ENCODE measurements around the gene MCFD2.

The MCFD2 gene

GRCh38 chr2:46942143-46942526 lies 26.5 kb upstream of the MCFD2 start:
- DNase-seq (ENCODE audit: low read depth, low spot score): no peak
- H3K4me3 ChIP-seq (ENCODE audit: low read length): peak overlapping the region; percentile 81

GRCh38 chr2:46939626-46940359 lies 24.2 kb upstream of the MCFD2 start:
- H3K4me3 ChIP-seq (ENCODE audit: low read length): no peak overlapping the region
- no peak for DNase-seq (ENCODE audit: low read depth, low spot score)

DNA sequence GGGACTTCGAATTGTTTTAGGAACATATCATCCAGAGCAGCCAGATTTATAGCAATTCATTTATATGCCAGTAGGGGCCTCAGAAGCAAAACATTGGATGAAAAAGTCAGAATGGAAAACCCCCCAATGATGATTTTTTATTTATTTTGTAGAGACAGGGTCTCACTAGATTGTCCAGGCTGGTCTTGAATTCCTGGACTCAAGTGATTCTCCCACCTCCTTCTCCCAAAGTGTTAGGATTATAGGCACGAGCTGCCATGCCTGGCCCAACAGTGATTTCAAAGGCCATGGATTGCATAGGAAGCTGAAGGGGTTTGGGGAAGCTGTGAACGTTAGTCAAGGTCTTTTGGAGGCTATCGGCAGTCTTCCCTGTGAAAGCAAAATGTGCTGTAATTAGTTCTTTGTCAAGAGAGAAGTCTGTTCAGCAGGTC lies 21.9 kb upstream of the MCFD2 start:
- DNase-seq (ENCODE audit: low read depth, low spot score): no peak
- H3K4me3 ChIP-seq (ENCODE audit: low read length): no peak overlapping the region

DNA sequence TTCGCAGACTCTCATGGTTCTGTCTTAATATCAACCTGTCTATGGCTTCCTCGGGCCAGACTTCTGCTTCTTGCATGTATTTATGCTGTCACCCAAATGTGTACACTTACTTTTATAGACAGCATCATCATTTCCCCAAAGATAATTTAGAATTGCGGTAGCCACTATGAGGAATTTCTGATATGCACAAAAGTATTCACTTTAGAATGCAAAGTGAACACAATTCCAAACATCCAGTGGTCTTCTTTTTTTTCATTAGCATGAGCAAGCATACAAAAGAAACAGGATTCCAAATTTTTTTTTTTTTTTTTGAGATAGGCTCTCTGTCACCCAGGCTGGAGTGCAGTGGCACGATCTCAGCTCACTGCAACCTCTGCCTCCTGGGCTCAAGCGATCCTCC lies 21.0 kb upstream of the MCFD2 start:
- no peak for DNase-seq (ENCODE audit: low read depth, low spot score)
- H3K4me3 ChIP-seq (ENCODE audit: low read length): no peak overlapping the region

DNA sequence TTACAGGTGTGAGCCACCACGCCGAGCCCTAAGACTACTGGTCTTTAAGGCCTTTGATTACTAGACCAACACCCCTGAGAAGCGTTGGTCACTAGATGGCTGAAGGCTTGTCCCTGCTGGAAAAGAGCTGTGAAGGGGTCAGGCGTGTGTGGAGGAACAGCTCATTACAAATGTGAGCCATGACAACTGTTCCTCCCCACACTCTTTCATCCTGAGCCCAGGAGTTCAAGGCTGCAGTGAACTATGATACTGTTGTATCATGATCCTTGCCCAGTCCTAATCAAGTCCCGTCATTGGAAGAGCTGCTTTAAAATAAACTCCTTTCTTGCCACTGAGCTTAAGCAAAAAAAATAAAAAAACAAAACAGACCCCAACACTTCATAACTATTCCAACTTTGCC lies 19.5 kb upstream of the MCFD2 start:
- no peak for DNase-seq (ENCODE audit: low read depth, low spot score)
- no peak overlapping the region for H3K4me3 ChIP-seq (ENCODE audit: low read length)

GRCh38 chr2:46929612-46930011 lies 14.0 kb upstream of the MCFD2 start:
- H3K4me3 ChIP-seq (ENCODE audit: low read length): no peak overlapping the region
- DNase-seq (ENCODE audit: low read depth, low spot score): no peak

DNA sequence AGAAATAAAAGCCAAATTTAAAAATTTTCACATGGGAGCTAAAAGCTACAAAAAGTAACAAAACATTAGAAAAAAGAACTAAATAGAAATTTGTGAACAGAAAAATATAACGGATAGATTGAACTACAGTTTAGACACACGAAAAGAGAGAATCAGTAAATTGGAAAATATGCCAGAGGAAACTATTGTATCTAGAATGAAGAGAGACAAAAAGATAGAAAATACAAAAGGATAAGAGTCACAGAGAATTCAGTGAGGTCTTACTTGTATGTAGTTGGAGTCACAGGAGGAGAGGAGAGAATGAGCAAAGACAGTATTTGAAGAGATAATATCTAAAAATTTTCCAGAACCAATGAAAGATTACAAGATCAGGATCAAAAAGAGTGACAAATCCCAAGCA lies 11.3 kb upstream of the MCFD2 start:
- DNase-seq (ENCODE audit: low read depth, low spot score): no peak

GRCh38 chr2:46925474-46926351 lies 10.1 kb upstream of the MCFD2 start:
- H3K4me3 ChIP-seq (ENCODE audit: low read length): no peak overlapping the region
- DNase-seq (ENCODE audit: low read depth, low spot score): no peak

More for the DNA sequence above, 11.3 kb upstream of the MCFD2 start:
- no peak overlapping the region for H3K4me3 ChIP-seq (ENCODE audit: low read length)

DNA sequence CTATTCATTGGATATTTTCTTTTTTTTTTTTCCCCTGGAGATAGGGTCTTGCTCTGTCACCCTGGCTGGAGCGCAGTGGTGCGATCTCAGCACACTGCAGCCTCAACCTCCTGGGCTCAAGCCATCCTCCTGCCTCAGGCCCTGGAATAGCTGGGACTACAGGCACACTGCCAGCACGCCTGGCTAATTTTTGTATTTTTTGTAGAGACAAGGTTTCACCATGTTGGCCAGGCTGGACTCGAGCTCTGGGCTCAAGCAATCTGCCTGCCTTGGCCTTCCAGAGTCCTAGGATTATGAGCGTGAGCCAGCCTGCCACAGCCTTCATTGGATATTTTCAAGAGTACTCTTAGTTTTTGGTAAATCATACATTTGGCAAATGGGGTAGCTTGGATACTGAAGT lies 9.0 kb upstream of the MCFD2 start:
- no peak overlapping the region for H3K4me3 ChIP-seq (ENCODE audit: low read length)
- no peak for DNase-seq (ENCODE audit: low read depth, low spot score)

DNA sequence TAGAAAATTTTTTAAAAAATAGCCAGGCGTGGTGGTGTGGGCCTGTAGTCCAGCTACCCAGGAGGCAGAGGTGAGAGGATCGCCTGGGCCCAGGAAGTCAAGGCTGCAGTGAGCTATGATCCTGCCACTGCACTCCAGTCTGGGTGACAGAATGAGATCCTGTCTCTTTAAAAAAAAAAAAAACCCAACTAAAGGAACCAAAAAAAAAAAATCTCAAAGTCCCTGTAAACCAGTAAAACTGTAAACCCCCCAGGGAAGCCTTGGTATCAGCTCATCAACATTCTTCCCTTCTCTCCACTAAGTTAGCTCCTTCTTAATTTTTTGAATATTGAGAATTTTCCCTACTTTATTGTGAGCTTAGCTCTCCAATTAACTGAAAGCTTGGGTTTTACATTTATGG lies 8.4 kb upstream of the MCFD2 start:
- no peak for DNase-seq (ENCODE audit: low read depth, low spot score)
- no peak overlapping the region for H3K4me3 ChIP-seq (ENCODE audit: low read length)

DNA sequence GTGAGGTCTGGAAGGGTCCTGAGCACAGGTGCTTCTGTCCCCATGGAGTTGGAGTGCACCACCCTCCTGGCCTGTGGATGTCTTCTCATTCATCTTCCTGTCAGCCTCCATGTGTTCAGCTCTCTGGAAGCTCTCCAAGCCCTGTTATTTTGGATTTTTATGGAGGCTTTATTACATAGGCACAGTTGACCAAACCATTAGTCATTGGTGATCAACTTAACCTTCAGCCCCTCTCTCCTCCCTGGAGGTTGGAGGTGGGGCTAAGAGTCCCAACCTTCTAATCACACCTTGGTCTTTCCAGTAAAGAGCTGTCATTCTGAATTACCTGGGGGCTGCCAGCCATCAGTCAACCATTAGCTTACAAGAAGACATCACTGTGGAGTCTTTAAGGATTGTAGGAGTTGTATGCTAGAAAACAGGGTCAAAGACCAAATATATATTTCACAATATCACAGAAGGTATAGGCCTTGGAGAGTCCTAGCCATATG lies 7.5 kb upstream of the MCFD2 start:
- H3K4me3 ChIP-seq (ENCODE audit: low read length): no peak overlapping the region
- DNase-seq (ENCODE audit: low read depth, low spot score): no peak

- no peak overlapping the region for H3K4me3 ChIP-seq (ENCODE audit: low read length)
- DNase-seq (ENCODE audit: low read depth, low spot score): peak; percentile 79
Observed at GRCh38 chr2:46922606-46923005, 7.0 kb upstream of the MCFD2 start.

DNA sequence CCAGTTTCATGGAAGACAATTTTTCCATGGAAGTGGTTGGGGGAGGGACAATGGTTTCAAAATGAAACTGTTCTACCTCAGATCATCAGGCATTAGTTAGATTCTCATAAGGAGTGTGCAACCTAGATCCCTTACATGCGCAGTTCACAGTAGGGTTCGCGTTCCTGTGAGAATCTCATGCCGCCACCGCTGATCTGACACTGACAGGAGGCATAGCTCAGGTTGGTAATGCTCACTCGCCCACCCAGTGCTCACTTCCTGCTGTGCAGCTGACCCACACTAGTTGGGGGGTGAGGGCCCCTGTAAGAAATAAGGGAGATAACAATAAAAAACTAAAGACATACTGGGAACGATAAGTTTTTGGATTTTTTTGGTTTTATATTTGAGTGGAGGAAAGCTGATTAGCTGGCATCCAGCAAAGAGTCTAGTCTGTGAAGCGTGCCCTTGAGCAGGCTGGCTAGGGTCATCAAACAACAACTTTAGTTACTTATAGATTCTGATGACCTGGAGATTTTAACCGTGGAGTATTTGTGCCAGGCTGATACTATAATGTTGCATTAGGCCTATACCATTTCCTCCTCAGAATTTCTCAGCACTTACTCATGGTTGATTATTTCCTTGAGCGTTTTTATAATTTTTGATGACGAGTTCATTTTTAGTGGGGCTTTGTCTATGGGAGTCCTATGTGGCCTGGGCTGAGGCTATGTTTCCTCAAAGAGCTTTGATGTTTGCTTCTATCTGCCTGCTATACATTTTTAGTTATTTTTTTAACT lies 6.3 kb upstream of the MCFD2 start:
- no peak overlapping the region for H3K4me3 ChIP-seq (ENCODE audit: low read length)
- DNase-seq (ENCODE audit: low read depth, low spot score): no peak

- H3K4me3 ChIP-seq (ENCODE audit: low read length): no peak overlapping the region
- peak; percentile 59 for DNase-seq (ENCODE audit: low read depth, low spot score)
Observed at GRCh38 chr2:46917628-46918027, 2.0 kb upstream of the MCFD2 start.

DNA sequence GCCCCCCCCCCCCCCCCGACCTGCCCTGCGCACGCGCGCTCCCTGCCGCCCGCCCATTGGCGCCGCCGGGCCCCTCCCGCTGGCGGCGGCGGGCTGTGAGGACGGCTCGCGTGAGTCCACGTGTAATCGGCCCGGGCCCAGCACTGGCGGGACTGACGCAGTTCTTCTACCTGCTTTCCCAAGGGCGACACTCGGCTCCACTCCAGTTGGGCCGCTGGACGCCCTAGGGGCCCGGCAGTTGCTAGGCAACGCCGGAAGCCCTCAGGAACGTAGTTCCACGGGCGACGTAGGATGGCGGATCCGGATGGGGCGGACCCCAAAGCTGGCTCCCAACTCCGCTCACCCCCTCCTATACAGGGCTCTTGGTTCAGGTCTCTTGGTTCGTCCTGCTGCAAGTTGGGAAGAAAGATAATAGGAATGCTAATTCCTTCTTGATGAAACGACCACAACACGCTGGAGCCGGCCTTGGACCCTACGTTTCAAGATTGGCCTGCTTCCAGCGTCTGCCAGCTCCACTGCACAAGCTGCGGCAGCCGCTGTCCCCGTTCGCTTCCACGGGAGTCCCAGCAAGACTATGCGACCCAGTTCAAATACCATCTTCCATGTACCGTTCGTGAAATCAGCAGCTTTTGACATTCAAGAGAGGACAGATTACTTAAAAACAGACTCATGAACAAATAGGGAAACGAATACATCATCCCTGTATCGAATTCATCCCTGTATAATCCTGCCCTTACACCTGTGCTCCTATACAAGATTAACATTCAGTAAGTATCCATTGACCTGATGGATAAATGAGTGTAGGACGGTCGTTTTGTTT lies 415 bp upstream of the MCFD2 start:
- peak overlapping the region; percentile 74 for H3K4me3 ChIP-seq (ENCODE audit: low read length)
- DNase-seq (ENCODE audit: low read depth, low spot score): peak; percentile 54

DNA sequence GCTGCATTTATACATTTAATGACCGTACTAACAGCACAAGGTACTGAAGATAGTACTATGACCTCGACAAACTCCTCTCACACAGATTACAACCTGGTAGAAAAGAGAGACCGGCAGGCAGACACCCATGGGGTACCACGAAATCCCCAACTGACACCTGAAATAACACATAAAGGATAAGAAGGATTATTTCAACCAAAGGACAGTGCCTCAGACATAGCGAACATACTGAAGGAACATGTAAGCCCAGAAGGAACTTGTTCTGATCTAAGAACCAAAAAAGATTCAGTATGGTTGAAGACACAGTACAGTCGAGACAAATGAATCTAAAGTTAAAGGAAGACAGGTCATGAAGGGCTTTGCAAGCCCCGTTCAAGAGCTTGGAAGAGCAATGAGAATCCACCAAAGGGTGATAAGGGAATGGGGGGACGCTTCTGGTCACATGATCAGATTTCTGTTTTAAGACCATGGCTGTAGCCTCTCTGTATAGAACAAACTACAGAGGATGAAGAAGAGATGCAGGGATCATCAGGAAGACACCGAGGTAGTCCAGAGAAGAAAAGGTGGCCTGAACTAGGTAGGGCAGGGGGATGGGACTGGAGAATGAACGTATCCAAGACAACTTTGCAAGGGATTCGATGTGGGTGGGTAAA lies 902 bp downstream of the MCFD2 start:
- no peak for DNase-seq (ENCODE audit: low read depth, low spot score)

GRCh38 chr2:46913471-46914381 lies 1.9 kb downstream of the MCFD2 start:
- DNase-seq (ENCODE audit: low read depth, low spot score): no peak
- no peak overlapping the region; the same call in 1 of the 2 replicates for H3K4me3 ChIP-seq (ENCODE audit: low read length)

More for the DNA sequence above, 902 bp downstream of the MCFD2 start:
- peak overlapping the region; percentile 74 for H3K4me3 ChIP-seq (ENCODE audit: low read length)
